H1 (cell line): ENCODE results near the gene ZDHHC22. TPM values are rescaled to one million over a fixed set of nuclear protein-coding genes. Genes with fewer than 3 reads are reported as not detected.

Source experiments
- EGR1 ChIP-seq: IDR thresholded peaks from 2 replicates; pipeline ENCODE4 v1.6.1; 2011; ENCODE audit warnings: low read depth, low read length, borderline replicate concordance
- POLR2A ChIP-seq, 2 experiments: IDR thresholded peaks; 1 replicate in 1 of 2; 2 replicates in 1 of 2; pipeline ENCODE4 v1.6.1; 2011; ENCODE audit warnings: low read depth in 2 of 2, low read length in 2 of 2, mild to moderate bottlenecking in 2 of 2; ENCODE audit errors: control extremely low read depth in 1 of 2
- POU5F1 ChIP-seq: IDR thresholded peaks from 2 replicates; pipeline ENCODE4 v1.6.1; 2011; ENCODE audit warnings: low read depth, mild to moderate bottlenecking, low read length, moderate library complexity
- SIN3A ChIP-seq, 2 experiments: IDR thresholded peaks in 1 of 2; conservative IDR thresholded peaks in 1 of 2; 2 replicates each; pipeline ENCODE4 v1.6.1; 2011 to 2012; ENCODE audit warnings: low read length in 2 of 2, improper control_type of control experiment in 1 of 2, low read depth in 1 of 2, mild to moderate bottlenecking in 1 of 2
- TAF7 ChIP-seq: optimal IDR thresholded peaks from 2 replicates; pipeline ENCODE3; 2011; ENCODE audit warnings: low read depth, mild to moderate bottlenecking, inconsistent platforms, low read length, moderate library complexity, borderline replicate concordance
- YY1 ChIP-seq: IDR thresholded peaks from 2 replicates; pipeline ENCODE4 v1.6.1; 2011; ENCODE audit warnings: low read depth, mild to moderate bottlenecking, low read length
- ZNF274 ChIP-seq: IDR thresholded peaks from 2 replicates; pipeline ENCODE4 v1.7.0; 2012; ENCODE audit warnings: low read length, borderline replicate concordance; ENCODE audit errors: extremely low read depth
- polyA plus RNA-seq, 7 experiments: library from polyadenylated mRNA; depleted of rRNA in 3 of 7; stranded (reverse) in 5 of 7; unstranded in 2 of 7; fragments of >200 nt in 5 of 7; fragments of 200-250 nt in 2 of 7; gene quantifications; 1 replicate in 5 of 7; 2 replicates in 1 of 7; 4 replicates in 1 of 7; pipeline versions ENCODE4 v1.2.1 to v1.2.3, GENCODE V29; 2011 to 2013; ENCODE audit warnings: missing spikeins in 2 of 7, mixed read lengths in 2 of 7
- total RNA-seq: library from RNA; stranded (reverse); fragmentation: NEBNext Ultra II Directional; extraction: Animal tissue kit (Norgen Biotek cat#: 25700); gene quantifications from 2 replicates; pipeline ENCODE4 v1.2.1, GENCODE V29; 2021

The ZDHHC22 gene
- total and polyA plus RNA-seq, 2 of the 8 experiments (the other 6 are each of a cell fraction or from before 2014, with no cell fraction given), result 23.8 to 55.2 TPM

- TF ChIP-seq SIN3A (conservative IDR thresholded peaks at IDR 0.05 in 1 of 2, IDR thresholded peaks at IDR 0.05 in 1 of 2; ENCODE audit: low read depth in 1 of 2, low read length in 2 of 2) (no peak), POU5F1 (no peak), POLR2A (IDR thresholded peaks at IDR 0.05; ENCODE audit: control extremely low read depth in 1 of 2, low read depth in 2 of 2, low read length in 2 of 2) (no peak), ZNF274 (no peak), YY1 (no peak), EGR1 (no peak), TAF7 (no peak)
- TF ChIP-seq, all 59 proteins: peak for 0
Measured at GRCh38 chr14:77114609-77115008, 27.0 kb downstream of the ZDHHC22 start (continued).
